GM13976 (cell line): Measurements from ENCODE around the gene PHLDB2.

ENCODE experiments used
- DNase-seq: peaks from one replicate; pipeline ENCODE4 v3.0.0; 2012; ENCODE audit warnings: low spot score
- CTCF ChIP-seq: IDR thresholded peaks from 2 replicates; pipeline ENCODE4 v1.5.1; 2012; ENCODE audit warnings: borderline replicate concordance, mild to moderate bottlenecking; ENCODE audit not compliant: insufficient read depth; ENCODE audit errors: extremely low read depth, missing control alignments, control extremely low read depth
- in situ Hi-C: fragments of 300-500 bp; cut with MboI; formaldehyde crosslinking; loops from one replicate; pipeline ENCODE4 v1.12.0; 2022; ENCODE audit warnings: low sequenced_read_pairs, mixed read lengths, inconsistent platforms; ENCODE audit not compliant: unreplicated experiment

Gene PHLDB2

GRCh38 chr3:111902534-111902933 is 43.5 kb downstream of the PHLDB2 start:
- in situ Hi-C loops: no loop called here
- DNase-seq: no peak
- TF ChIP-seq CTCF: no peak

GRCh38 chr3:111903067-111903511 is 44.0 kb downstream of the PHLDB2 start:
- no peak for DNase-seq
- in situ Hi-C loops: no loop called here
- no peak for TF ChIP-seq CTCF

- no peak for TF ChIP-seq CTCF
- in situ Hi-C loops: no loop called here
- DNase-seq: no peak
These were observed 45.5 kb downstream of the PHLDB2 start for GRCh38 chr3:111904376-111905241.

GRCh38 chr3:111906656-111907055 is 47.6 kb downstream of the PHLDB2 start:
- no peak for TF ChIP-seq CTCF
- in situ Hi-C loops: no loop called here
- DNase-seq: no peak

- in situ Hi-C loops: no loop called here
- no peak for DNase-seq
- TF ChIP-seq CTCF: no peak
These were observed 48.1 kb downstream of the PHLDB2 start for GRCh38 chr3:111907151-111907550.

GRCh38 chr3:111910806-111911205 is 51.7 kb downstream of the PHLDB2 start:
- TF ChIP-seq CTCF: no peak
- no peak for DNase-seq
- in situ Hi-C loops: no loop called here

GRCh38 chr3:111911446-111911845 is 52.4 kb downstream of the PHLDB2 start:
- TF ChIP-seq CTCF: no peak
- in situ Hi-C loops: no loop called here
- no peak for DNase-seq
